ENCODE results near the gene BRINP3. TPM values are rescaled to one million over a fixed set of nuclear protein-coding genes. Genes with fewer than 3 reads are reported as not detected.
"Not testable (repeated sequence)": the region's sequence is repeated elsewhere in the genome, so short reads cannot be mapped to it uniquely, and the experiment has no call there.

The BRINP3 gene
- total RNA-seq (2014; rRNA removed; shearing (Covaris generic)) = not detected in 2 replicates

DNA sequence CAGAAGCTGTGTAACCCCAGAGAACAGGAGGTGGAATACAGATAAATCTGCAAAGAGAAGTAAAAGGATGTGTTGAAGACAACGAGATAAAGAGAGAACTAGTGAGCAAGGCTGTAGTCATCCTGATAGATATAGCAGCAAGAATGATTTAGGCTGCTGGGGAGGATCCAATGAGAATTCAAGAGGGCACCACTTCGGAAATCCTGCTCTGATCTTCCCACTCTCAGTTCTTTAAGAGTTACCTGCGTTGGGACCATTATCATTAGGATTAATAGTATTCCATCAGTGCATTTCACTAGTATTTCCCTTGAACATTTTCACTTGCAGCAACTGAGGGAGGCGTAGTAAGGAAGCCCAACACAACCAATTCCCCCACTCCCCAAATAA, at the start of gene BRINP3:
Gene BRINP3, minus strand, starts transcription at position 103 of the 387 bp plus-strand sequence.
- Histone ChIP-seq H3K4me1 (no peaks in the 10 kb centered on the region), H3K9me3 (replicated peaks) (no peaks in the 10 kb centered on the region), H3K27ac (no peak within 1 kb of the TSS), H3K4me3 (no peak within 1 kb of the TSS), H3K36me3 (no peaks in the 10 kb centered on the region), H3K27me3 (no peaks in the 10 kb centered on the region)
- DNase-seq = no peak

DNA sequence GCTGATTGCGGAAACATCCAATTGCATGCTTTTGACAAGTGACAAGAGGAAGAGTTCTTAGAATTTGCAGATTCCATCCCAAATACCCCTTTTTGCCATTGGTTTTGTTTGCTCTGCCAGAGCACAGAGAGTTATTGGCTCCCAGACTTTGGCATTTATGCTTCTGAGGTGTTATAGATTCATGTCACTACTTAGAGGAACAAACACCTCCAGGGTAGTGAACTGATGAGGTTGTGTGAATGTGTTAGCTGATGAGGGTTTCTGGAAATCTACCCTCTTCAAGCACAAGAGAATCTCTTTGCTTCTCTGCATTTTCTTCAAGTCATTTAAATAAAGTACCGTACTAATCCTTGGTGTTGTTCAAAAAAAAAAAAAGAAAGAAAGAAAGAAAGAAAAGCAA, 33.9 kb upstream of the BRINP3 start:
- H3K36me3 ChIP-seq = no peaks in the 10 kb centered on the region
- H3K9me3 ChIP-seq (replicated peaks) = no peaks in the 10 kb centered on the region
- no peaks in the 10 kb centered on the region for H3K27me3 ChIP-seq
- H3K27ac ChIP-seq = no peak overlapping the region
- H3K4me1 ChIP-seq = no peaks in the 10 kb centered on the region
- H3K4me3 ChIP-seq = no peak overlapping the region
- DNase-seq = no peak

DNA sequence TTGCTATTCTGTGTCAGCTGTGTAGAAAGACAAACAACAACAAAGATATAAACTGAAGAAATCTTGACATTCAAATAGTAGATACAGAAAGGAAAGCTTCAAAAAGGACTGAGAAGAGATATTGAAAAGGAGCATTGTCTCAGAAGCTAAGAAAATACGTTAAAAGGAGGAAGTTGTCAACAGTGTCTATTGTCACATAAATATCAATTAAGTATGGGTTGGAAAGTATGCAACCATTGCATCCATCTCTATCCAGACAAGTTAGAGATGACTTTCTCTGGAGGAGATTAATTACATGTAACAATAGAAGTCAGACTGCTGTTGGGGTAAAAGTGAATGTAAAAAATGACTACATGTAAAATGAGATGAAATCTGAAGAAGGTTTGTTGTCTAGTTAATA, 29.7 kb upstream of the BRINP3 start:
- no peak for DNase-seq
- Histone ChIP-seq H3K9me3 (replicated peaks) (no peaks in the 10 kb centered on the region), H3K27me3 (no peaks in the 10 kb centered on the region), H3K4me3 (no peak overlapping the region), H3K4me1 (no peaks in the 10 kb centered on the region), H3K36me3 (no peaks in the 10 kb centered on the region), H3K27ac (no peak overlapping the region)

GRCh38 chr1:190504539-190504938, 26.9 kb upstream of the BRINP3 start:
- not testable (repeated sequence) for H3K4me1 ChIP-seq; H3K27me3 ChIP-seq; H3K4me3 ChIP-seq; DNase-seq; H3K27ac ChIP-seq; H3K9me3 ChIP-seq (replicated peaks); H3K36me3 ChIP-seq

DNA sequence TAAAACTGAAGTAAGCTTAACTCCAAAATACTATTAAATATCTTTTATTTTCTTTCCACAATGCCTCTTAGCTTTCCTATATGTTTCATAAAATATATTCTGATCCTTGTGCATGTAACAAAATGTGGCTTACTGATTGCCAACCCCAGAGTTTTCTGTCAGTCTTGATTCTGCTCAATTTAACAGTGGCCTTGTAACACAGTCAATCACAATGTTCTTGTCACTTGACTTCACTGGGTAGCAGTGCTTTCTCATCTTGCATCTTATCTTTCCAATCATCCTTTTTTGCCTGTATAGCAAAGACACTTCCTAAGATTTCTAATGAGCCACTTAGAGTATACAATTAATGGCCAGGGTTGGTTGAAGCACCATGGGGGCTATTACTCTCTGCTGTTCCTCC, 19.9 kb upstream of the BRINP3 start:
- no peak overlapping the region for H3K4me3 ChIP-seq
- no peak for DNase-seq
- no peaks in the 10 kb centered on the region for H3K36me3 ChIP-seq
- no peaks in the 10 kb centered on the region for H3K27me3 ChIP-seq
- H3K9me3 ChIP-seq (replicated peaks) = no peaks in the 10 kb centered on the region
- peaks cover 9% of the 10 kb centered on the region; the same call in 1 of the 2 replicates for H3K4me1 ChIP-seq
- H3K27ac ChIP-seq = no peak overlapping the region

GRCh38 chr1:190494451-190494850, 16.8 kb upstream of the BRINP3 start:
- H3K27me3 ChIP-seq = no peaks in the 10 kb centered on the region
- H3K9me3 ChIP-seq (replicated peaks) = no peaks in the 10 kb centered on the region
- H3K4me3 ChIP-seq = no peak overlapping the region
- peak overlapping the region; percentile 14; the same call in 1 of the 2 replicates for H3K27ac ChIP-seq
- DNase-seq = no peak
- peaks cover 9% of the 10 kb centered on the region; the same call in 1 of the 2 replicates for H3K4me1 ChIP-seq
- no peaks in the 10 kb centered on the region for H3K36me3 ChIP-seq

GRCh38 chr1:190491404-190491803, 13.7 kb upstream of the BRINP3 start:
- no peak for DNase-seq
- Histone ChIP-seq H3K9me3 (replicated peaks) (no peaks in the 10 kb centered on the region), H3K27ac (no peak overlapping the region), H3K27me3 (no peaks in the 10 kb centered on the region), H3K4me3 (no peak overlapping the region), H3K36me3 (no peaks in the 10 kb centered on the region), H3K4me1 (peaks cover 9% of the 10 kb centered on the region; the same call in 1 of the 2 replicates)

GRCh38 chr1:190484045-190484444, 6.4 kb upstream of the BRINP3 start:
- Histone ChIP-seq H3K27ac (no peak overlapping the region), H3K4me3 (no peak overlapping the region), H3K9me3 (replicated peaks) (no peaks in the 10 kb centered on the region), H3K4me1 (no peaks in the 10 kb centered on the region), H3K36me3 (no peaks in the 10 kb centered on the region), H3K27me3 (no peaks in the 10 kb centered on the region)
- DNase-seq = no peak

GRCh38 chr1:190480231-190480630, 2.6 kb upstream of the BRINP3 start:
- Histone ChIP-seq H3K27me3 (no peaks in the 10 kb centered on the region), H3K36me3 (no peaks in the 10 kb centered on the region), H3K4me3 (no peak overlapping the region), H3K9me3 (replicated peaks) (no peaks in the 10 kb centered on the region), H3K4me1 (no peaks in the 10 kb centered on the region), H3K27ac (no peak overlapping the region)
- DNase-seq = no peak

DNA sequence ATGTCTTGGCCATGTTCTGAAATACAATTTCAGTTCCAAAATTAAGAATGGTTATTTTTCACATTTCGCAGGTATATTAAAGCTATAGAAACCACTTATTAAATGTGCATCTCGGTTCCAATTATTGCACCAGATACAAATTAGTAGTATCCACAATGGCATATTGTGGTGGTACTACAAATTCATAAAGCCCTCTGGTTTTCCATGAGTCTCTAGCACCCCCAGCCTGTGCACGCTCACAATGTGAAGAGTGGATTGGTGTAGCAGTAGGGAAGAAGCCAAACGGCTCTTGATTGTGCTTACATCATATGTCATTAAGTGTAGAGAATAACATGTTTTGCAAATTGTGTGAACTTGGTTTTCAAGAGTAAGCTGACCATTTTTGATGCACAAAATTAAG, 1.9 kb upstream of the BRINP3 start:
- no peak overlapping the region for H3K27ac ChIP-seq
- no peak overlapping the region for H3K4me3 ChIP-seq
- no peaks in the 10 kb centered on the region for H3K4me1 ChIP-seq
- H3K27me3 ChIP-seq = no peaks in the 10 kb centered on the region
- H3K36me3 ChIP-seq = no peaks in the 10 kb centered on the region
- no peaks in the 10 kb centered on the region for H3K9me3 ChIP-seq (replicated peaks)
- no peak for DNase-seq

- Histone ChIP-seq H3K4me1 (no peaks in the 10 kb centered on the region), H3K4me3 (no peak overlapping the region), H3K9me3 (replicated peaks) (no peaks in the 10 kb centered on the region), H3K27me3 (no peaks in the 10 kb centered on the region), H3K36me3 (no peaks in the 10 kb centered on the region), H3K27ac (no peak overlapping the region)
- no peak for DNase-seq
These were observed 1.4 kb upstream of the BRINP3 start for GRCh38 chr1:190479050-190479397.

DNA sequence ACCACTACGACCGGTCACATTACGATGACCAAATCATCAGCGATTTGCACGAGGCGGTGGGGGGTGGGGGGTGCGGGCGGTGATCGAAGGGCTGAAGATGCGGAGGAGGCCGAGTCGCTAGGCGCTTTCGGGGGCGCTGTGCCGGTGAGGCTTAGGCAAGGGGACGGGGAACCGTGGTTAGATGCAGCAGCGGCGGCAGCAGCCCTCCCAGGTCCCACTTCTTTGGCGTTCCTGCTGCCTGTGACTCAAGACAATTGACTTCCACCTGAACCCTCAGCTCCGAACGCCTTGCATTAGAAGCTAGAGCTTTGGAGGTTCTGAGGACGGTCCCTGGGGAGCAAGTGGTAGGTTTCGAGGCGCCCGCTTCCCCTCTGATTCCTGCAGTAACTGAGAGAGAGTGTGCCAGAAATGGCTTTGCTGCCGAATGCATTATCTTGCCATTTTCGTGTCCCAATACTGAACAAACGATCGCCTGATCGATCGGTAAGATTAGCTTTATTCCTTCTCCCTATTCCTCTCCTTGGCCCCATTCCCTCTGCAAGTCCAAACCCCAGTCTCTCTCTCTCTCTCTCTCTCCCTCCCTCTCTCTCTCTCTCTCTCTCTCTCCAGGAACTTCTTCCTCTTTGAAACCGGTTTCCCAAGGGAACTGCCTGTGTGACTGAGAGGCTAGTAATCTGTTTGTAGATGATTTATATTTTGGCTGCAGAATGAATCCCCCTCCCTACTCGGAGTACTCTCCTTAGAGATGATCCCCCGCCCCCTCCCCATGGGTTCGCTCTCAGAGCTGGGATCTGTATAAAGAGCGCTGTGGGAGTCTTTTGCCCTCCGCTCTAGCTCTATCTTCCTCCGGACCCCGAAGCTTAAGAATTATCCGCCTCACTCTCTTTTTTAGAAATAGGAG, 735 bp upstream of the BRINP3 start:
- H3K36me3 ChIP-seq = no peaks in the 10 kb centered on the region
- H3K9me3 ChIP-seq (replicated peaks) = no peaks in the 10 kb centered on the region
- H3K27me3 ChIP-seq = no peaks in the 10 kb centered on the region
- H3K4me3 ChIP-seq = no peak overlapping the region
- H3K27ac ChIP-seq = no peak overlapping the region
- DNase-seq = no peak
- no peaks in the 10 kb centered on the region for H3K4me1 ChIP-seq

DNA sequence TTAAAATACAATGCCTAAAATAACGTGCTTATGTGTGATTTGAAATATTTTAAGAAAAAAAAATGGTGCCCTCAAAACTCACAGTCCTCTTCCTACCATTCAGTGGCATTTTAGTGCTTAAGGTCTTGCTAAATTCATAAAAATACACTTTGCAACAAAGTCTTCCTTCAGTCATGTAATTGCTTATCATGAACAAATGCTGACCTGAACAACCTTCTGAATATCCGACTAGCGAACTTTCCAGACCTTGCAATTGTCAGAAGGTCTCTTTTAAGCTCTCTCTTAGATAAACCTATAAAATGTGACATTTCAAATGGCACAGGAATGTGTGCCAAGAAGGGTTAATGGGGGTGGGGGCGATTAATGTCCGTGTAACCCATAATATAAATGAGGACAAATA, 858 bp downstream of the BRINP3 start:
- Histone ChIP-seq H3K9me3 (replicated peaks) (no peaks in the 10 kb centered on the region), H3K27ac (no peak overlapping the region), H3K4me3 (no peak overlapping the region), H3K27me3 (no peaks in the 10 kb centered on the region), H3K36me3 (no peaks in the 10 kb centered on the region), H3K4me1 (no peaks in the 10 kb centered on the region)
- no peak for DNase-seq

GRCh38 chr1:190476321-190476720, 1.3 kb downstream of the BRINP3 start:
- H3K36me3 ChIP-seq = no peaks in the 10 kb centered on the region
- H3K4me3 ChIP-seq = no peak overlapping the region
- no peaks in the 10 kb centered on the region for H3K4me1 ChIP-seq
- H3K27me3 ChIP-seq = no peaks in the 10 kb centered on the region
- DNase-seq = no peak
- no peaks in the 10 kb centered on the region for H3K9me3 ChIP-seq (replicated peaks)
- H3K27ac ChIP-seq = no peak overlapping the region

- DNase-seq = no peak
- Histone ChIP-seq H3K4me3 (no peak overlapping the region), H3K36me3 (no peaks in the 10 kb centered on the region), H3K27me3 (no peaks in the 10 kb centered on the region), H3K9me3 (replicated peaks) (no peaks in the 10 kb centered on the region), H3K4me1 (no peaks in the 10 kb centered on the region), H3K27ac (no peak overlapping the region)
These were observed 2.1 kb downstream of the BRINP3 start for GRCh38 chr1:190475421-190476141.
